HCT116 (cell line): ENCODE data around the gene SEL1L3. TPM values are rescaled to one million over a fixed set of nuclear protein-coding genes. Genes with fewer than 3 reads are reported as not detected.

ENCODE experiments used
- ATAC-seq: fragments of 200-7000 bp; cut with Tn5 transposase; 2 replicates; pipeline ENCODE4 v1.9.1; 2020; ENCODE audit warnings: mild to moderate bottlenecking, moderate library complexity
- BruUV-seq: library from RNA; stranded (reverse); fragments of 400-500 nt; replicated peaks from 2 replicates; lab custom pipeline; 2021; lab: Mats Ljungman, UMichigan
- CTCF ChIA-PET: fragments of 300-600 bp; sonication (Branson Sonifier 250); formaldehyde crosslinking; loops from one replicate; lab custom pipeline; 2021; ENCODE audit warnings: antibody characterized with exemption; lab: Charles Lee
- POLR2A ChIA-PET: fragments of 300-600, 350-600 bp; sonication (Branson Sonifier 250); formaldehyde crosslinking; loops from one replicate; lab custom pipeline; 2021; ENCODE audit warnings: antibody characterized with exemption; lab: Charles Lee
- RAD21 ChIA-PET, 2 experiments: fragments of 300-600 bp; sonication (Branson Sonifier 250); formaldehyde crosslinking; loops; one replicate each; lab custom pipeline; 2023; ENCODE audit warnings: low total read pairs in 2 of 2; ENCODE audit not compliant: uncharacterized antibody in 2 of 2, unreplicated experiment in 2 of 2, low non-redundant PET in 1 of 2; lab: Charles Lee
- DNase-seq: peaks from one replicate; pipeline ENCODE4 v3.0.0-alpha.2; 2010; ENCODE audit warnings: low read depth, low spot score
- H2AFZ ChIP-seq: fragments of 200-600 bp; shearing (Covaris generic), sonication (generic); 2 replicates; pipeline ENCODE4 v1.6.1; 2017; ENCODE audit warnings: low read depth, mixed run types, mixed read lengths, antibody characterized with exemption, low read length; ENCODE audit not compliant: poor library complexity, severe bottlenecking
- H3K27ac ChIP-seq: 2 replicates; pipeline ENCODE4 v1.5.1; 2012; ENCODE audit warnings: low read depth, low read length
- H3K27me3 ChIP-seq: fragments of 200-600 bp; sonication (generic); 2 replicates; pipeline ENCODE4 v1.6.1; 2016; ENCODE audit warnings: mixed run types, low read length, mixed read lengths; ENCODE audit not compliant: insufficient read depth
- H3K36me3 ChIP-seq, 2 experiments: fragments of 200-500 bp in 1 of 2; fragments of 200-600 bp in 1 of 2; sonication (Bioruptor generic) in 1 of 2; sonication (generic) in 1 of 2; 2 replicates each; pipeline versions ENCODE4 v1.5.1 to v1.6.1; 2014 to 2016; ENCODE audit warnings: low read length in 2 of 2, inconsistent platforms in 1 of 2, mixed read lengths in 1 of 2, mixed run types in 1 of 2; ENCODE audit not compliant: insufficient read depth in 2 of 2, control insufficient read depth in 1 of 2
- H3K4me1 ChIP-seq, 2 experiments: fragments of 200-600 bp in 1 of 2; sonication (generic) in 1 of 2; 2 replicates each; pipeline versions ENCODE4 v1.5.1 to v1.6.1; 2012 to 2017; ENCODE audit warnings: low read length in 2 of 2, inconsistent platforms in 1 of 2, mild to moderate bottlenecking in 1 of 2, mixed read lengths in 1 of 2, mixed run types in 1 of 2, moderate library complexity in 1 of 2; ENCODE audit not compliant: insufficient read depth in 2 of 2, control insufficient read depth in 1 of 2
- H3K4me2 ChIP-seq: fragments of 200-600 bp; sonication (generic); 2 replicates; pipeline ENCODE4 v1.6.1; 2017; ENCODE audit warnings: mixed run types, low read length, mixed read lengths
- H3K4me3 ChIP-seq, 2 experiments: fragments of 200-600 bp in 1 of 2; sonication (generic) in 1 of 2; replicated peaks in 1 of 2; 2 replicates each; pipeline ENCODE4 v1.5.1; 2011 to 2016; ENCODE audit warnings: low read length in 2 of 2, control low read depth in 1 of 2, low read depth in 1 of 2, mild to moderate bottlenecking in 1 of 2, mixed read lengths in 1 of 2, mixed run types in 1 of 2
- H3K79me2 ChIP-seq: fragments of 200-600 bp; sonication (generic); 2 replicates; pipeline ENCODE4 v1.6.1; 2017; ENCODE audit warnings: mild to moderate bottlenecking, mixed run types, low read length, moderate library complexity, mixed read lengths; ENCODE audit not compliant: insufficient read depth
- H3K9ac ChIP-seq: fragments of 200-600 bp; sonication (generic); 2 replicates; pipeline ENCODE4 v1.6.1; 2016; ENCODE audit warnings: low read length, mixed read lengths
- H3K9me2 ChIP-seq: fragments of 200-600 bp; sonication (generic), shearing (Covaris generic); 2 replicates; pipeline ENCODE4 v1.6.1; 2017; ENCODE audit warnings: mixed run types, mild to moderate bottlenecking, moderate library complexity; ENCODE audit not compliant: insufficient read depth
- H3K9me3 ChIP-seq, 2 experiments: fragments of 200-500 bp in 1 of 2; fragments of 200-600 bp in 1 of 2; sonication (Bioruptor generic) in 1 of 2; sonication (generic) in 1 of 2; 2 replicates each; pipeline ENCODE4 v1.6.1; 2014 to 2017; ENCODE audit warnings: low read length in 2 of 2, mixed read lengths in 2 of 2, inconsistent platforms in 1 of 2, low read depth in 1 of 2, mild to moderate bottlenecking in 1 of 2, mixed run types in 1 of 2, moderate library complexity in 1 of 2; ENCODE audit not compliant: control insufficient read depth in 1 of 2, insufficient read depth in 1 of 2
- H4K20me1 ChIP-seq: fragments of 200-600 bp; sonication (generic), shearing (Covaris generic); 2 replicates; pipeline ENCODE4 v1.6.1; 2017; ENCODE audit warnings: mixed run types, mild to moderate bottlenecking, moderate library complexity; ENCODE audit not compliant: insufficient read depth
- CEBPB ChIP-seq: IDR thresholded peaks from 2 replicates; pipeline ENCODE4 v1.6.1; 2012; ENCODE audit warnings: low read depth
- EGR1 ChIP-seq: IDR thresholded peaks from 2 replicates; pipeline ENCODE4 v1.6.1; 2012; ENCODE audit warnings: low read depth
- ELF1 ChIP-seq: IDR thresholded peaks from 2 replicates; pipeline ENCODE4 v1.6.1; 2012; ENCODE audit warnings: low read depth, borderline replicate concordance
- EZH2 ChIP-seq: fragments of 200-600 bp; sonication (generic); IDR thresholded peaks from 2 replicates; pipeline ENCODE4 v1.6.1; 2017; ENCODE audit warnings: antibody characterized with exemption, mixed run types
- EZH2phosphoT487 ChIP-seq: fragments of 200-600 bp; IDR thresholded peaks from 2 replicates; pipeline ENCODE4 v1.6.1; 2018; ENCODE audit warnings: antibody characterized with exemption, borderline replicate concordance
- JUND ChIP-seq: IDR thresholded peaks from 2 replicates; pipeline ENCODE4 v1.6.1; 2012
- SIN3A ChIP-seq: IDR thresholded peaks from 2 replicates; pipeline ENCODE4 v1.6.1; 2012; ENCODE audit warnings: low read depth
- SP1 ChIP-seq: IDR thresholded peaks from 2 replicates; pipeline ENCODE4 v1.6.1; 2012; ENCODE audit warnings: low read depth
- TCF7L2 ChIP-seq: IDR thresholded peaks from 2 replicates; pipeline ENCODE4 v1.7.0; 2011; ENCODE audit warnings: borderline replicate concordance, inconsistent platforms; ENCODE audit not compliant: insufficient read depth, insufficient read length; ENCODE audit errors: extremely low read depth
- YY1 ChIP-seq: IDR thresholded peaks from 2 replicates; pipeline ENCODE4 v1.6.1; 2011; ENCODE audit warnings: low read length, low read depth, moderate library complexity, mild to moderate bottlenecking; ENCODE audit not compliant: insufficient replicate concordance; ENCODE audit errors: extremely low read depth
- ZNF274 ChIP-seq: fragments of 200-500 bp; sonication (Bioruptor generic); IDR thresholded peaks from 2 replicates; pipeline ENCODE4 v1.6.1; 2014; ENCODE audit warnings: mild to moderate bottlenecking, low read depth, low read length, inconsistent platforms
- intact Hi-C: fragments of 100-400 bp; cut with micrococcal nuclease; formaldehyde crosslinking; loops from 2 replicates; pipeline ENCODE4 v1.10.0; 2022
- total RNA-seq: library from RNA; stranded (reverse); gene quantifications from one replicate; pipeline ENCODE4 v1.2.1, GENCODE V29; 2021; ENCODE audit not compliant: unreplicated experiment
- TF ChIP-seq, protein P1 (sequence below): IDR thresholded peaks from 2 replicates; pipeline ENCODE4 v1.6.1; 2012

SEL1L3 gene
- total RNA-seq, 1 experiment from 2014 or later = 45.0 TPM

- TF ChIP-seq EZH2 (no peak), SP1 (no peak), ELF1 (no peak), YY1 (no peak), CEBPB (no peak)
- TF ChIP-seq, protein P1, sequence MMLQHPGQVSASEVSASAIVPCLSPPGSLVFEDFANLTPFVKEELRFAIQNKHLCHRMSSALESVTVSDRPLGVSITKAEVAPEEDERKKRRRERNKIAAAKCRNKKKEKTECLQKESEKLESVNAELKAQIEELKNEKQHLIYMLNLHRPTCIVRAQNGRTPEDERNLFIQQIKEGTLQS = no peak
- TF ChIP-seq, all 23 proteins: peak for 0
Measured at GRCh38 chr4:25874655-25875054, 11.9 kb upstream of the SEL1L3 start (continued).

- no TSS peak for BruUV-seq
- Histone ChIP-seq H3K9me3 (no peaks in the 10 kb centered on the region), H3K36me3 (no peaks in the 10 kb centered on the region), H3K4me1 (no peaks in the 10 kb centered on the region), H3K4me2 (no peak overlapping the region), H3K27me3 (no peaks in the 10 kb centered on the region), H4K20me1 (no peaks in the 10 kb centered on the region), H3K27ac (no peak overlapping the region), H3K79me2 (no peaks in the 10 kb centered on the region), H3K9me2 (no peaks in the 10 kb centered on the region), H2AFZ (no peak overlapping the region), H3K9ac (no peak overlapping the region), H3K4me3 (no peak overlapping the region)
- DNase-seq (no peak), ATAC-seq (no peak)
- no peak for TF ChIP-seq JUND
- TF ChIP-seq TCF7L2 = no peak
- TF ChIP-seq EZH2 = no peak
- TF ChIP-seq EGR1 = no peak
- TF ChIP-seq ZNF274 = no peak
- no peak for TF ChIP-seq EZH2phosphoT487
- no peak for TF ChIP-seq SIN3A
- ChIA-PET POLR2A (no interaction called here), CTCF (no interaction called here), RAD21 (no interaction called here)
- intact Hi-C loops = no loop called here
Measured at GRCh38 chr4:25873632-25874129, 10.9 kb upstream of the SEL1L3 start.
